Measurements from ENCODE around the gene TNKS2. TPM values are rescaled to one million over a fixed set of nuclear protein-coding genes. Genes with fewer than 3 reads are reported as not detected.

TNKS2 gene
- total RNA-seq, 5 donors from 2014 or later (not counting 1 experiment from before 2014, with no cell fraction given): 41.0 to 53.7 (median 47.6) TPM

GRCh38 chr10:91782539-91782938 lies 15.7 kb upstream of the TNKS2 start:
- no peak for ATAC-seq (replicated peaks in 1 of 4)
- no peaks in the 10 kb centered on the region for H3K4me1 ChIP-seq (ENCODE audit: control insufficient read depth in 1 of 2, extremely low read depth in 1 of 2, insufficient read depth in 2 of 2, low read length in 2 of 2)
- Mint-ChIP-seq H3K27me3 (peaks cover 0 to 7% of the 10 kb centered on the region in 2 donors), H3K4me1 (no peaks in the 10 kb centered on the region), H3K4me3 (no peak overlapping the region), H3K9me3 (no peaks in the 10 kb centered on the region), H3K36me3 (no peaks in the 10 kb centered on the region), H3K27ac (no peak overlapping the region)
- peaks cover 0 to 4% of the 10 kb centered on the region in 2 experiments for H3K27me3 ChIP-seq (replicated peaks in 1 of 2; ENCODE audit: control insufficient read depth in 2 of 2, extremely low read depth in 1 of 2, insufficient read depth in 2 of 2, low read length in 1 of 2)
- no peaks in the 10 kb centered on the region for H3K9me3 ChIP-seq
- H3K36me3 ChIP-seq (ENCODE audit: control insufficient read depth in 2 of 2, extremely low read depth in 1 of 2, insufficient read depth in 1 of 2, low read length in 1 of 2): no peaks in the 10 kb centered on the region
- DNase-seq: no peak
- H3K4me3 ChIP-seq (ENCODE audit: control insufficient read depth in 1 of 2, extremely low read depth in 1 of 2, low read length in 1 of 2): no peak overlapping the region
- POLR2A ChIA-PET: interaction anchor here in 1 of 2 donors (0.5 kb wide), 1 partner anchor 30 kb away, joined by 5 read pairs; no protein-coding TSS in a partner anchor
- H3K27ac ChIP-seq (ENCODE audit: low read length): no peak overlapping the region
- no CpG with 5 or more reads among the region's 1 CpG for WGBS (ENCODE audit: insufficient coverage)
- CTCF ChIA-PET: no interaction called here

GRCh38 chr10:91785830-91786229 lies 12.4 kb upstream of the TNKS2 start:
- no peak overlapping the region for H3K27ac Mint-ChIP-seq
- ChIA-PET POLR2A (interaction anchor here in 1 of 2 donors (0.5 kb wide), 1 partner anchor 52 kb away, joined by 4 read pairs; no protein-coding TSS in a partner anchor), CTCF (no interaction called here)
- H3K27me3 Mint-ChIP-seq: peaks cover 0 to 7% of the 10 kb centered on the region in 2 donors
- no peaks in the 10 kb centered on the region for H3K4me1 ChIP-seq (ENCODE audit: control insufficient read depth in 1 of 2, extremely low read depth in 1 of 2, insufficient read depth in 2 of 2, low read length in 2 of 2)
- no peaks in the 10 kb centered on the region for H3K9me3 ChIP-seq
- no peak overlapping the region for H3K4me3 ChIP-seq (ENCODE audit: control insufficient read depth in 1 of 2, extremely low read depth in 1 of 2, low read length in 1 of 2)
- no peak for ATAC-seq (replicated peaks in 1 of 4)
- DNase-seq: no peak
- H3K9me3 Mint-ChIP-seq: no peaks in the 10 kb centered on the region
- no peak overlapping the region for H3K27ac ChIP-seq (ENCODE audit: low read length)
- no CpG with 5 or more reads among the region's 1 CpG for WGBS (ENCODE audit: insufficient coverage)
- no peaks in the 10 kb centered on the region for H3K36me3 Mint-ChIP-seq
- H3K4me1 Mint-ChIP-seq: no peaks in the 10 kb centered on the region
- no peak overlapping the region for H3K4me3 Mint-ChIP-seq
- H3K36me3 ChIP-seq (ENCODE audit: control insufficient read depth in 2 of 2, extremely low read depth in 1 of 2, insufficient read depth in 1 of 2, low read length in 1 of 2): no peaks in the 10 kb centered on the region
- peaks cover 0 to 8% of the 10 kb centered on the region in 2 experiments for H3K27me3 ChIP-seq (replicated peaks in 1 of 2; ENCODE audit: control insufficient read depth in 2 of 2, extremely low read depth in 1 of 2, insufficient read depth in 2 of 2, low read length in 1 of 2)

- peaks cover 0 to 7% of the 10 kb centered on the region in 2 donors for H3K27me3 Mint-ChIP-seq
- WGBS (ENCODE audit: insufficient coverage): no CpG with 5 or more reads among the region's 2 CpGs
- no peak overlapping the region for H3K27ac ChIP-seq (ENCODE audit: low read length)
- H3K27ac Mint-ChIP-seq: no peak overlapping the region
- H3K4me1 Mint-ChIP-seq: no peaks in the 10 kb centered on the region
- H3K9me3 ChIP-seq: no peaks in the 10 kb centered on the region
- no peak for ATAC-seq (replicated peaks in 1 of 4)
- CTCF ChIA-PET: no interaction called here
- H3K4me3 Mint-ChIP-seq: no peak overlapping the region
- H3K27me3 ChIP-seq (replicated peaks in 1 of 2; ENCODE audit: control insufficient read depth in 2 of 2, extremely low read depth in 1 of 2, insufficient read depth in 2 of 2, low read length in 1 of 2): peaks cover 0 to 8% of the 10 kb centered on the region in 2 experiments
- no peaks in the 10 kb centered on the region for H3K36me3 Mint-ChIP-seq
- no peak for DNase-seq
- no peaks in the 10 kb centered on the region for H3K9me3 Mint-ChIP-seq
- no peaks in the 10 kb centered on the region for H3K36me3 ChIP-seq (ENCODE audit: control insufficient read depth in 2 of 2, extremely low read depth in 1 of 2, insufficient read depth in 1 of 2, low read length in 1 of 2)
- H3K4me3 ChIP-seq (ENCODE audit: control insufficient read depth in 1 of 2, extremely low read depth in 1 of 2, low read length in 1 of 2): no peak overlapping the region
- POLR2A ChIA-PET: no interaction called here
- no peaks in the 10 kb centered on the region for H3K4me1 ChIP-seq (ENCODE audit: control insufficient read depth in 1 of 2, extremely low read depth in 1 of 2, insufficient read depth in 2 of 2, low read length in 2 of 2)
Measured at GRCh38 chr10:91787258-91787657, 11.0 kb upstream of the TNKS2 start.

GRCh38 chr10:91787810-91788209 lies 10.4 kb upstream of the TNKS2 start:
- H3K27me3 Mint-ChIP-seq: peaks cover 0 to 7% of the 10 kb centered on the region in 2 donors
- Histone ChIP-seq H3K27ac (ENCODE audit: low read length) (no peak overlapping the region), H3K9me3 (no peaks in the 10 kb centered on the region), H3K36me3 (ENCODE audit: control insufficient read depth in 2 of 2, extremely low read depth in 1 of 2, insufficient read depth in 1 of 2, low read length in 1 of 2) (no peaks in the 10 kb centered on the region), H3K4me3 (ENCODE audit: control insufficient read depth in 1 of 2, extremely low read depth in 1 of 2, low read length in 1 of 2) (no peak overlapping the region), H3K4me1 (ENCODE audit: control insufficient read depth in 1 of 2, extremely low read depth in 1 of 2, insufficient read depth in 2 of 2, low read length in 2 of 2) (no peaks in the 10 kb centered on the region), H3K27me3 (replicated peaks in 1 of 2; ENCODE audit: control insufficient read depth in 2 of 2, extremely low read depth in 1 of 2, insufficient read depth in 2 of 2, low read length in 1 of 2) (peaks cover 0 to 8% of the 10 kb centered on the region in 2 experiments)
- POLR2A ChIA-PET: no interaction called here
- no peak for DNase-seq
- ATAC-seq (replicated peaks in 1 of 4): no peak
- no peaks in the 10 kb centered on the region for H3K9me3 Mint-ChIP-seq
- H3K36me3 Mint-ChIP-seq: no peaks in the 10 kb centered on the region
- CTCF ChIA-PET: no interaction called here
- no peaks in the 10 kb centered on the region for H3K4me1 Mint-ChIP-seq
- H3K27ac Mint-ChIP-seq: no peak overlapping the region
- WGBS (ENCODE audit: insufficient coverage): 100% methylated on average over 2 of the region's 2 CpGs
- H3K4me3 Mint-ChIP-seq: no peak overlapping the region

- Mint-ChIP-seq H3K36me3 (no peaks in the 10 kb centered on the region), H3K4me3 (no peak overlapping the region), H3K4me1 (no peaks in the 10 kb centered on the region), H3K9me3 (no peaks in the 10 kb centered on the region), H3K27ac (no peak overlapping the region), H3K27me3 (peaks cover 0 to 2% of the 10 kb centered on the region in 2 donors)
- ChIA-PET POLR2A (no interaction called here), CTCF (no interaction called here)
- Histone ChIP-seq H3K27me3 (replicated peaks in 1 of 2; ENCODE audit: control insufficient read depth in 2 of 2, extremely low read depth in 1 of 2, insufficient read depth in 2 of 2, low read length in 1 of 2) (peaks cover 0 to 7% of the 10 kb centered on the region in 2 experiments), H3K27ac (ENCODE audit: low read length) (no peak overlapping the region), H3K4me3 (ENCODE audit: control insufficient read depth in 1 of 2, extremely low read depth in 1 of 2, low read length in 1 of 2) (no peak overlapping the region), H3K4me1 (ENCODE audit: control insufficient read depth in 1 of 2, extremely low read depth in 1 of 2, insufficient read depth in 2 of 2, low read length in 2 of 2) (no peaks in the 10 kb centered on the region), H3K9me3 (no peaks in the 10 kb centered on the region), H3K36me3 (ENCODE audit: control insufficient read depth in 2 of 2, extremely low read depth in 1 of 2, insufficient read depth in 1 of 2, low read length in 1 of 2) (no peaks in the 10 kb centered on the region)
- ATAC-seq (replicated peaks in 1 of 4) (no peak), DNase-seq (no peak)
- 72% methylated on average over 3 of the region's 5 CpGs for WGBS (ENCODE audit: insufficient coverage)
Measured at GRCh38 chr10:91788527-91788926, 9.7 kb upstream of the TNKS2 start.

- ChIA-PET CTCF (interaction anchor here (0.5 to 2.0 kb wide), 11 partner anchors 23 to 1048 kb away, joined by 3 to 8 read pairs (median 4); partner anchors contain the start of genes BTAF1 (in 1 of the 2) and FGFBP3 (in 1 of the 2)), POLR2A (interaction anchor here (0.5 to 1.4 kb wide), 4 partner anchors 27 to 127 kb away, joined by 3 to 10 read pairs (median 5); partner anchors contain the start of gene BTAF1 (in 2 of the 2))
- Histone ChIP-seq H3K4me3 (ENCODE audit: control insufficient read depth in 1 of 2, extremely low read depth in 1 of 2, low read length in 1 of 2) (peak overlapping the region; percentile 62 to 92), H3K27me3 (replicated peaks in 1 of 2; ENCODE audit: control insufficient read depth in 2 of 2, extremely low read depth in 1 of 2, insufficient read depth in 2 of 2, low read length in 1 of 2) (no peaks in the 10 kb centered on the region), H3K27ac (ENCODE audit: low read length) (peak overlapping the region; percentile 70), H3K9me3 (no peaks in the 10 kb centered on the region), H3K36me3 (ENCODE audit: control insufficient read depth in 2 of 2, extremely low read depth in 1 of 2, insufficient read depth in 1 of 2, low read length in 1 of 2) (peaks cover 0 to 2% of the 10 kb centered on the region in 2 donors), H3K4me1 (ENCODE audit: control insufficient read depth in 1 of 2, extremely low read depth in 1 of 2, insufficient read depth in 2 of 2, low read length in 2 of 2) (peaks cover 15 to 30% of the 10 kb centered on the region in 2 experiments)
- H3K4me1 Mint-ChIP-seq: peaks cover 48 to 52% (median 50%) of the 10 kb centered on the region in 3 donors
- H3K4me3 Mint-ChIP-seq: peak overlapping the region; percentile 86 to 91 (median 86)
- no peaks in the 10 kb centered on the region for H3K9me3 Mint-ChIP-seq
- peak; percentile 47 to 59 (median 55) for ATAC-seq (replicated peaks in 1 of 4)
- 0% methylated on average over 8 of the region's 11 CpGs for WGBS (ENCODE audit: insufficient coverage)
- peaks cover 12% of the 10 kb centered on the region for H3K36me3 Mint-ChIP-seq
- DNase-seq: peak; percentile 6 to 70 (median 42)
- H3K27me3 Mint-ChIP-seq: no peaks in the 10 kb centered on the region
- peak overlapping the region; percentile 92 to 98 for H3K27ac Mint-ChIP-seq
Measured at GRCh38 chr10:91796331-91797047, 1.7 kb upstream of the TNKS2 start.

Data from T-cell (primary cell).